HepG2 (cell line): ENCODE results near the gene FGD6. TPM values are rescaled to one million over a fixed set of nuclear protein-coding genes. Genes with fewer than 3 reads are reported as not detected.

Experiments
- ATF7 ChIP-seq, 2 experiments: fragments of 450-650 bp in 1 of 2; sonication (generic) in 1 of 2; formaldehyde crosslinking in 1 of 2; IDR thresholded peaks; 2 replicates each; pipeline versions ENCODE4 v1.4.0 to v1.6.1; 2016 to 2020; ENCODE audit warnings: antibody characterized with exemption in 1 of 2, mild to moderate bottlenecking in 1 of 2, missing genetic modification reagents in 1 of 2
- CSRNP2 ChIP-seq: sonication (generic); formaldehyde crosslinking; conservative IDR thresholded peaks from 2 replicates; pipeline ENCODE4 v1.8.0; 2022; ENCODE audit warnings: low read depth, missing genetic modification reagents
- DBP ChIP-seq: sonication (generic); formaldehyde crosslinking; IDR thresholded peaks from 2 replicates; pipeline ENCODE4 v1.4.0; 2020; ENCODE audit warnings: missing genetic modification reagents; ENCODE audit errors: not compliant biosample characterization
- FOXO1 ChIP-seq: sonication (generic); formaldehyde crosslinking; IDR thresholded peaks from 2 replicates; pipeline ENCODE4 v1.4.0; 2020; ENCODE audit warnings: missing genetic modification reagents
- GPN1 ChIP-seq: sonication (generic); formaldehyde crosslinking; IDR thresholded peaks from 2 replicates; pipeline ENCODE4 v1.5.1; 2020; ENCODE audit warnings: missing genetic modification reagents, borderline replicate concordance
- HCFC1 ChIP-seq: fragments of 150-350 bp; IDR thresholded peaks from 2 replicates; pipeline ENCODE4 v1.6.1; 2014; ENCODE audit warnings: low read depth, low read length
- HNF4A ChIP-seq: sonication (generic); formaldehyde crosslinking; IDR thresholded peaks from 2 replicates; pipeline ENCODE4 v1.4.0; 2020; ENCODE audit warnings: missing genetic modification reagents
- MAF1 ChIP-seq: sonication (generic); formaldehyde crosslinking; IDR thresholded peaks from 2 replicates; pipeline ENCODE4 v1.5.0; 2020; ENCODE audit warnings: missing genetic modification reagents, borderline replicate concordance
- NAIF1 ChIP-seq: sonication (generic); formaldehyde crosslinking; IDR thresholded peaks from 2 replicates; pipeline ENCODE4 v1.5.0; 2020; ENCODE audit warnings: mild to moderate bottlenecking, missing genetic modification reagents, borderline replicate concordance
- SIN3A ChIP-seq: IDR thresholded peaks from 2 replicates; pipeline ENCODE4 v1.6.1; 2011; ENCODE audit warnings: low read depth, mild to moderate bottlenecking, control low read depth, low read length, borderline replicate concordance
- SP140L ChIP-seq: sonication (generic); formaldehyde crosslinking; IDR thresholded peaks from 2 replicates; pipeline ENCODE4 v1.4.0; 2020; ENCODE audit warnings: missing genetic modification reagents, borderline replicate concordance
- THRA ChIP-seq: sonication (generic); formaldehyde crosslinking; IDR thresholded peaks from 2 replicates; pipeline ENCODE4 v1.4.0; 2020; ENCODE audit warnings: missing genetic modification reagents, borderline replicate concordance
- ZNF615 ChIP-seq: sonication (generic); formaldehyde crosslinking; IDR thresholded peaks from 2 replicates; pipeline ENCODE4 v1.5.0; 2020; ENCODE audit warnings: mild to moderate bottlenecking, missing genetic modification reagents, borderline replicate concordance
- ZNF782 ChIP-seq: sonication (generic); formaldehyde crosslinking; IDR thresholded peaks from 2 replicates; pipeline ENCODE4 v1.4.0; 2020; ENCODE audit warnings: missing genetic modification reagents, mild to moderate bottlenecking, borderline replicate concordance
- polyA plus RNA-seq, 8 experiments: library from polyadenylated mRNA; depleted of rRNA in 3 of 8; stranded (reverse) in 7 of 8; unstranded in 1 of 8; fragments of >200 nt; fragmentation: Illumina TruSeq in 4 of 8; extraction: Trizol in 4 of 8; gene quantifications; 2 replicates each; pipeline versions ENCODE4 v1.2.1 to v1.2.3, GENCODE V29; 2011 to 2016; ENCODE audit warnings: low read depth in 4 of 8, missing spikeins in 1 of 8, mixed read lengths in 1 of 8; ENCODE audit not compliant: insufficient read depth in 1 of 8
- total RNA-seq, 5 experiments: library from RNA; depleted of rRNA; stranded (reverse); fragments of >200 nt; fragmentation: Illumina TruSeq; extraction: Trizol; gene quantifications; 2 replicates each; pipeline ENCODE4 v1.2.3, GENCODE V29; 2016; ENCODE audit warnings: low read depth in 1 of 5
- TF ChIP-seq, protein P1 (sequence below): sonication (generic); formaldehyde crosslinking; IDR thresholded peaks from 2 replicates; pipeline ENCODE4 v1.8.0; 2022; ENCODE audit warnings: missing genetic modification reagents, mild to moderate bottlenecking, borderline replicate concordance
- TF ChIP-seq, protein P2 (sequence below): sonication (generic); formaldehyde crosslinking; IDR thresholded peaks from 2 replicates; pipeline ENCODE4 v1.9.0; 2021; ENCODE audit warnings: missing genetic modification reagents, borderline replicate concordance
- TF ChIP-seq, protein P3 (sequence below): sonication (generic); formaldehyde crosslinking; IDR thresholded peaks from 2 replicates; pipeline ENCODE4 v1.5.0; 2020; ENCODE audit warnings: mild to moderate bottlenecking, missing genetic modification reagents, borderline replicate concordance

Gene FGD6
- total and polyA plus RNA-seq, 2 of the 13 experiments (the other 11 are each of a cell fraction or from before 2014, with no cell fraction given) = 2.2 to 4.3 TPM

DNA sequence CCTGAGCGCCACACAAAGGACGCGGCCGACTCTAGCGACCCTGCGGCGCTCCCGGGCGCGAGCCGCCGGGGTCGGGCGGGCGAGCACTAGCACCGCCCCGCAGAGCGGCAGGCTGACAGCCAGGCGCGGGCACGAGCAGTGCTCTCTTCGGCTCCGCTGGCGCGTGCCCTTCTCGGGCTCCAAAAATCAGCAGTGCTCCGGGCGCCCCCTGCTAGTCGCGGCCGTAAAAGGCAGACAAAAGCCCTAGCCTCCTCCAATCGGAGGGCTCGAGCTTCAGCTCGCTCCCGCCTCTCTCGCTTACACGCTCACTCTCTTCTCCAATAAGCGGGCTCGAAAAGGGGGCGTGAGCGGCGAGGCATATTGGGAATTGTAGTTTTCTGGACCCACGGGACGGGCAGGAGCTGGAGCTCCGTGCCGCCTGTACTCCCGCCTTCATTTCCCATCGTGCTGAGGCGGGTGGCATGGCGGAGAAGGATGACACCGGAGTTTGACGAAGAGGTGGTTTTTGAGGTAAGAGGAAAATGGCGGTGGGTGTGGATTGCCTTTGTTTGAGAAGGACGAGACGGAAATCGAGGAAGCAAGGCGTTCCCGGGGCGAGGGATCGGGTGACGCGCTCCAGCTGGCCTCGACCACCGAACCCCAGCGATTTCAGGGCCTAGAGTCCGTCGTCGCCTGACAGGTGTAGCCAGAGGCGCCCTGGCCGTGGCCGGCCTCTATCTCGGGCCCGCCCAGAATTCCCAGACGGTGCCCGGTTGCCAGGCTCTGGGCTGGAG, at the start of gene FGD6, which contains the start of gene VEZT (continued):
- TF ChIP-seq SP140L (peak; percentile 66; the same call in 1 of the 2 replicates), HNF4A (peak; percentile 4; the same call in 1 of the 2 replicates), ATF7 (IDR thresholded peaks at IDR 0.05) (no peak), ATF7 (CRISPR knock-in tag; IDR thresholded peaks at IDR 0.05) (0 out of 2 replicates have a peak, but pooled peaks have one; percentile 26), DBP (CRISPR knock-in tag) (no peak), CSRNP2 (CRISPR knock-in tag) (no peak), GPN1 (CRISPR knock-in tag) (no peak), HCFC1 (peak; percentile 93), THRA (CRISPR knock-in tag) (no peak), ZNF782 (CRISPR knock-in tag) (no peak), FOXO1 (CRISPR knock-in tag) (0 out of 2 replicates have a peak, but pooled peaks have one; percentile 12), SIN3A (peak; percentile 67; the same call in 1 of the 2 replicates), MAF1 (CRISPR knock-in tag) (no peak), ZNF615 (CRISPR knock-in tag) (0 out of 2 replicates have a peak, but pooled peaks have one; percentile 71), NAIF1 (CRISPR knock-in tag) (no peak)
- TF ChIP-seq, protein P1, sequence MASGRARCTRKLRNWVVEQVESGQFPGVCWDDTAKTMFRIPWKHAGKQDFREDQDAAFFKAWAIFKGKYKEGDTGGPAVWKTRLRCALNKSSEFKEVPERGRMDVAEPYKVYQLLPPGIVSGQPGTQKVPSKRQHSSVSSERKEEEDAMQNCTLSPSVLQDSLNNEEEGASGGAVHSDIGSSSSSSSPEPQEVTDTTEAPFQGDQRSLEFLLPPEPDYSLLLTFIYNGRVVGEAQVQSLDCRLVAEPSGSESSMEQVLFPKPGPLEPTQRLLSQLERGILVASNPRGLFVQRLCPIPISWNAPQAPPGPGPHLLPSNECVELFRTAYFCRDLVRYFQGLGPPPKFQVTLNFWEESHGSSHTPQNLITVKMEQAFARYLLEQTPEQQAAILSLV (CRISPR knock-in tag) = peak; percentile 54; the same call in 1 of the 2 replicates
- TF ChIP-seq, protein P2, sequence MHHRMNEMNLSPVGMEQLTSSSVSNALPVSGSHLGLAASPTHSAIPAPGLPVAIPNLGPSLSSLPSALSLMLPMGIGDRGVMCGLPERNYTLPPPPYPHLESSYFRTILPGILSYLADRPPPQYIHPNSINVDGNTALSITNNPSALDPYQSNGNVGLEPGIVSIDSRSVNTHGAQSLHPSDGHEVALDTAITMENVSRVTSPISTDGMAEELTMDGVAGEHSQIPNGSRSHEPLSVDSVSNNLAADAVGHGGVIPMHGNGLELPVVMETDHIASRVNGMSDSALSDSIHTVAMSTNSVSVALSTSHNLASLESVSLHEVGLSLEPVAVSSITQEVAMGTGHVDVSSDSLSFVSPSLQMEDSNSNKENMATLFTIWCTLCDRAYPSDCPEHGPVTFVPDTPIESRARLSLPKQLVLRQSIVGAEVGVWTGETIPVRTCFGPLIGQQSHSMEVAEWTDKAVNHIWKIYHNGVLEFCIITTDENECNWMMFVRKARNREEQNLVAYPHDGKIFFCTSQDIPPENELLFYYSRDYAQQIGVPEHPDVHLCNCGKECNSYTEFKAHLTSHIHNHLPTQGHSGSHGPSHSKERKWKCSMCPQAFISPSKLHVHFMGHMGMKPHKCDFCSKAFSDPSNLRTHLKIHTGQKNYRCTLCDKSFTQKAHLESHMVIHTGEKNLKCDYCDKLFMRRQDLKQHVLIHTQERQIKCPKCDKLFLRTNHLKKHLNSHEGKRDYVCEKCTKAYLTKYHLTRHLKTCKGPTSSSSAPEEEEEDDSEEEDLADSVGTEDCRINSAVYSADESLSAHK = peak; percentile 25; the same call in 1 of the 2 replicates
- TF ChIP-seq, protein P3, sequence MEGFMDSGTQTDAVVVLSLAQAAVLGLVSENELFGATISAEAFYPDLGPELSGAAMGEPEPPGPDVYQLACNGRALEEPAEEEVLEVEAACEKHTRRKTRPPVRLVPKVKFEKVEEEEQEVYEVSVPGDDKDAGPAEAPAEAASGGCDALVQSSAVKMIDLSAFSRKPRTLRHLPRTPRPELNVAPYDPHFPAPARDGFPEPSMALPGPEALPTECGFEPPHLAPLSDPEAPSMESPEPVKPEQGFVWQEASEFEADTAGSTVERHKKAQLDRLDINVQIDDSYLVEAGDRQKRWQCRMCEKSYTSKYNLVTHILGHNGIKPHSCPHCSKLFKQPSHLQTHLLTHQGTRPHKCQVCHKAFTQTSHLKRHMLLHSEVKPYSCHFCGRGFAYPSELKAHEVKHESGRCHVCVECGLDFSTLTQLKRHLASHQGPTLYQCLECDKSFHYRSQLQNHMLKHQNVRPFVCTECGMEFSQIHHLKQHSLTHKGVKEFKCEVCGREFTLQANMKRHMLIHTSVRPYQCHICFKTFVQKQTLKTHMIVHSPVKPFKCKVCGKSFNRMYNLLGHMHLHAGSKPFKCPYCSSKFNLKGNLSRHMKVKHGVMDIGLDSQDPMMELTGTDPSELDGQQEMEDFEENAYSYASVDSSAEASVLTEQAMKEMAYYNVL = peak; percentile 37; the same call in 1 of the 2 replicates
